NCI-H2171 (cell line): ENCODE results near the gene VSTM1.
A peak's percentile ranks its signal among the peaks of the same experiment; 100 is the strongest.
"Not testable (repeated sequence)": the region's sequence is repeated elsewhere in the genome, so short reads cannot be mapped to it uniquely, and the experiment has no call there.

ENCODE experiments used
- DNase-seq: peaks from one replicate; lab custom pipeline; 2025; lab: John Stamatoyannopoulos, UW

Gene VSTM1

GRCh38 chr19:54063350-54064116 lies at the start of gene VSTM1:
VSTM1 (minus strand) TSS chr19:54063897; CDS start chr19:54063777, 120 bp downstream.
- DNase-seq: no peak

GRCh38 chr19:54109651-54110050 lies 46.0 kb upstream of the VSTM1 start:
- DNase-seq: no peak

DNA sequence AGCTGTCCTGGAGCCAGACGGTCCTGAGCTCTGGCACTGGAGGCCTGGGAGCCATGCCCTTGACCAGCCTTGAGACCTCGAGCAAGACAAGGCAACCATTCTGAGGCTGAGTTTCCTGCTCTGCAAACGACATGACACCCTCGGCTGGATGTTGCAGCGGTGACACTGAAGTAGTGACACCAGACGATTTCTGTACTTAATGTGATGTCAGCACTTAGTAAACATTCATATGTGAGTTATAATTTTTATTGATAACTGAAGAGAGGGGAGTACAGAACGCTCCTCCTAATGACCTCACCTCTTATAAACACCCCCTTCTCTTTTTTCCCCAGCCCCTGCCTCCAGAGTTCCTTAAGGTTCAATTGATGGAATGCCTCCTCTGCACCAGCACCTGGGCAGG lies 44.8 kb upstream of the VSTM1 start:
- no peak for DNase-seq

DNA sequence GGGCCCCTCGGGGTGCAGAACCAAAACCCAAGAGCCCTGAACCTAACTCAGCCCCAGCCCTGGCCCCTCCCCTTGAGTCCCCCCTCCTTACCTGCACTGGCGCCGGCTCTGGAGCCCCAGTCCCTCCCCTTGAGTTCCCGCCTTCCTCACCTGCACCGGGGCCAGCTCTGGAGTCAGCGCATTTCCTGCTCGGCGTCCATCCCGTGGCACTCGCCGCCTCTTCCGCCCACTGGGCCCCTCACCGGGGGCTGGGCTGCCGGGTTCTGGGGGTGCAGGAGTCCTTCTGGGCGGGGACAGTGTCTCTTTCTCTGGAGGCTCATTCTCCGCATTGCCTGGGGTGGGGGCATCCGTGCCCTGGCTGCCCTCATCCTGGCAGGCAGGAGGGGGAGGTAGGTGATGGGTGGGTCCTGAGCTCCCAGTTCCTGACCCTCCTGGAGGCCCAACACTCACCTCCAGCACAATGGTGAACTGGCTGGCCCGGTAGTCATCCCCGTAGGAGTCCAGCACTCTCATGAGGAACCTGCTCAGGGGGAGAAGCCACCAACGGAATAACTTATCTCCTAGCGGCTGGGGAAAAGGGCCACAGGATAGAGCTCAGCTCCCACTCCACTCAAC lies 44.3 kb upstream of the VSTM1 start:
- DNase-seq: no peak

- no peak for DNase-seq
These were observed 43.0 kb upstream of the VSTM1 start for GRCh38 chr19:54106716-54107115.

- no peak for DNase-seq
These were observed 42.1 kb upstream of the VSTM1 start for GRCh38 chr19:54105796-54106195.

GRCh38 chr19:54104998-54105715 lies 41.5 kb upstream of the VSTM1 start:
- no peak for DNase-seq

DNA sequence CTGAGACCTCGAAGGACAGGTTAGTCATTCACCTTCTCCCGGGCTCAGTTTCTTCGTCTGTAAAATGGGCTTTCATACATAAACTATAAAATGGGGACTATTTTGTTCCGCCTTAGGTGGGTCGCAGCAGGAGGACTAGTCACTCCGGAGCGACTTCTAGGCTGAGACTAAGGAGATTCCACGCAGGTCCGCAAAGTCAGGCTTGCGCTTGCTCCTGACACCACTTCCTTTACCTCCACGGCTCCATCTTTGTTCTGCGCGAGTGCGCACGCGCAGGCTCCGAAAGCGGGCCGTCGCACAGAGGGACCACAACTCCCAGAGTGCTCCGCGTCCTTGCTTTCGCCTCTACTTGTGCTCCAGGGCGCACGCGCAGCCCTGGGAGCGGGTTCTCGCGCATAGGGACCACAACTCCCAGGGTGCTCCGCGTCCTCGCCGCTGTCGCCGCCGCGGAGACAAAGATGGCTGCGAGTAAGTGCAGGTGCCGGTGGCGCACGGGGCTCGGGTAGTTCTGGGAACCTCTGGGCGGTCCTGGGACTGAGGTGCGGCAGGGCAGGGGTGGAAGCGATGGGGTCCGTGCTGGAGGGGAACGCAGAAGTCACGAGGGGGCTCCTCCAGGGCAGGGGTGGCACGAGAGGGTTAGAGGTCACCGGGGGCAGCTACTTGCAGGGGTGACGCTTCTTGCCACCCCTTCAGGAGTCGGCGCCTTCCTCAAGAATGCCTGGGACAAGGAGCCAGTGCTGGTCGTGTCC lies 38.9 kb upstream of the VSTM1 start, which contains the start of gene NDUFA3:
Gene NDUFA3 (plus strand): TSS at position 435 of the 749 bp plus-strand sequence. CDS start 24 bp downstream, at position 459.
- DNase-seq: peak; percentile 96

DNA sequence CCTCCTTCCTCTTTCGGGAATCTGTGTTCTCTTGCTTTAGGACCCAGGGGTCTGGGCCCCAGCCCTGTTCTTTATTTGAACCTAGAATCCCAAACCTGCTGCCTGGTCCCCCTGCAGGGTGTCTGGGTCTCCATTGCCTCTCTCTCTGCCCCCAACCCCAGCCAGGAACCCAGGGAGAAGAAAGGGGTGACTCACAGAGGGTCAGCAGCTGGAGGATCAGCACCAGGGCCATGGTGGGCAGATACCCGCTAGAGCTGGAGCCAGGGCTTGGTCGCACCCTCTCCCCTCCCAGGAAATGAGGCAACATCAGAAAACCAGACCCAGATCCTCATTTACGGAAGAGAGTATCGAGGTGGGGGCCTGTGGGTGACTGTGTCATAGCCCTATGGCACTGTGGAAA lies 36.9 kb upstream of the VSTM1 start, which contains the start of gene OSCAR:
Gene OSCAR (minus strand): TSS at position 243 of the 400 bp plus-strand sequence. CDS start 11 bp downstream, at position 232.
- no peak for DNase-seq

GRCh38 chr19:54099903-54100255 lies 36.2 kb upstream of the VSTM1 start:
- not testable (repeated sequence) for DNase-seq

DNA sequence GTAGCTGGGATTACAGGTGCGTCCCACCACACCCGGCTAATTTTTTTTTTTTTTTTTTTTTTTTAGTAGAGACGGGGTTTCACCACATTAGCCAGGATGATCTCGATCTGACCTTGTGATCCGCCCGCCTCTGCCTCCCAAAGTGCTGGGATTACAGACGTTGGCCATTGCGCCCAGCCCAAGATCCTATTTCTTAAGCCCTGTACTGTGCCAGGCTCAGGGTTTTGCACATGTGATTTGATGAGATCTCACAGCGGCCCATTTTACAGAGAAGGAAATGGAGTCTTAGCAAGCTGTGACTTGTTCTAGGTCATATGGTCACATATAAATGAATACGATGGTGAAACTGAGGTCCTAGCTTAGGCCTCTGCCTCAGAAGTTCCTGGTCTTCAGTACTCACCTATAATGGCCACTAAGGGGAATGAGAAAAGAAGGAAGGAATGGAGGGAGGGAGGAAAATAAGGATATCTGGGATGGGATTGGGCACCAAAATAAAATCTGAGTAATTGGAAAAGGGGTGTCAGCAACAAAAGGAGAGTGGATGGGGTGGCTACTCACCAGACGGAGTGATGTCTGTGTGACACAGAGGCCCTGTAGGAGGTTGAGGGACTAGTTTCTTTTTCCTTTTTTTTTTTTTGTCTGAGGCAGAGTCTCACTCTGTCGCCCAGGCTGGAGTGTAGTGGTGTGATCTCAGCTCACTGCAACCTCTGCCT lies 35.6 kb upstream of the VSTM1 start:
- no peak for DNase-seq

- DNase-seq: no peak
These were observed 33.0 kb upstream of the VSTM1 start for GRCh38 chr19:54096617-54097106.

DNA sequence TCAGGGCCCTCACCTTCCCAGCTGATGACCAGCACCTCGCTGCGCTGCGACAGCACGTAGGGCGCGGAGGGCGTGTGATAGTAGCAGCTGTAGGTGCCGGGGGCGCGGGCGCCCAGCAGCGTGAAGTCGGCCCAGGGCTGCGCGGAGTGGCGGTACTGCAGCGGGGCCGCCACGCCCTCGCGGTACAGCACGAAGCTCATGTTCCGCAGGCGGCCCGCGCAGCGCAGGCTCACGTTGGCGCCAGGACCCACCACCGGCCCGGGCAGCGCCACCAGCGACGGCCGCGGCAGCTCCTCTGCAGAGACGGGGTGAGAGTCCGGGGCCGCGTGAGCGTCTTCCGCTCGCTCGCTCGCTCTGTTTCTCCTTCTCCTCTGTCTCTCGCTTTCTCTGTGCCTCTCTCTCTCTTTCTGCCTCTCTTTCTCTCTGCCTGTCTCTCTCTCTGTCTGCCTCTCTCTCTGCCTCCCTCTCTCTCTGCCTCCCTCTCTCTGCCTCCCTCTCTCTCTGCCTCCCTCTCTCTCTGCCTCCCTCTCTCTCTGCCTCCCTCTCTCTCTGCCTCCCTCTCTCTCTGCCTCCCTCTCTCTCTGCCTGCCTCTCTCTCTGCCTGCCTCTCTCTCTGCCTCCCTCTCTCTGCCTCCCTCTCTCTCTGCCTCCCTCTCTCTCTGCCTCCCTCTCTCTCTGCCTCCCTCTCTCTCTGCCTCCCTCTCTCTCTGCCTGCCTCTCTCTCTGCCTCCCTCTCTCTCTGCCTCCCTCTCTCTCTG lies 32.3 kb upstream of the VSTM1 start:
- DNase-seq: not testable (repeated sequence)

DNA sequence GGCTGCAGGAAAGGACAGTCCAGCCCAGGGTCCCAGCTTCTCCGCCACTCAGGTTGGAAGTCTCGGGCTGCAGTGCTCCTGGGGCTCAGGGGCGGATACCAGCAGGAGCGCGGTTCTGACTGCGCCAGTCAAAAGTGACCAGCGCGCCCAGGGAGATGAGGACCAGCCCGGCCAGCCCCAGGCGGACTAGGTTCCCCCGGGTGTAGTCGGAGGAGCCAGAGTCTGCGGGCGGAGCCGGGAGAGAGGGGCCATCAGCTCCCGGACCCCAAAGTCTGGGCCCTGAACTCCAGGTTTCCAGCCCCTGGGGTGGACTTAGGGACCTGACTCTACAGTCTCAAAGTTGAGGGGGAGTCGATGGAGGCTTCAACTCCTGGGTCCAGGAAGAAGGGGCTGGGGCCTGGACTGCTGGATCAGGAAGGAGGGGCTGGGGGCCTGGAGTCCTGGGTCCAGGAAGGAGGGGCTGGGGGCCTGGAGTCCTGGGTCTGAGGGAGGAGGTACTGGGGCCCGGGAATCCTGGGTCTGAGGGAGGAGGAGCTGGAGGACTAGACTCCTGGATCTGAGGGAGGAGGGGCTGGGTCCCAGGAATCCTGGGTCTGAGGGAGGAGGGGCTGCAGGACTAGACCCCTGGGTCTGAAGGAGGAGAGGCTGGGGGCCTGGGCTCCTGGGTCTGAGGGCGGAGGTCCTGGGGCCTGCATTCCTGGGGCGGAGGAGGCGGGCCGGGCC lies 31.6 kb upstream of the VSTM1 start:
- DNase-seq: no peak

GRCh38 chr19:54094426-54095000 lies 30.8 kb upstream of the VSTM1 start:
- no peak for DNase-seq

GRCh38 chr19:54084410-54084809 lies 20.7 kb upstream of the VSTM1 start:
- no peak for DNase-seq

- no peak for DNase-seq
These were observed 17.3 kb upstream of the VSTM1 start, which contains the start of gene TARM1 for GRCh38 chr19:54081032-54081431. TARM1 (minus strand) TSS chr19:54081365; CDS start chr19:54081340, 25 bp downstream.

- no peak for DNase-seq
These were observed 13.6 kb upstream of the VSTM1 start for GRCh38 chr19:54077334-54077733.

DNA sequence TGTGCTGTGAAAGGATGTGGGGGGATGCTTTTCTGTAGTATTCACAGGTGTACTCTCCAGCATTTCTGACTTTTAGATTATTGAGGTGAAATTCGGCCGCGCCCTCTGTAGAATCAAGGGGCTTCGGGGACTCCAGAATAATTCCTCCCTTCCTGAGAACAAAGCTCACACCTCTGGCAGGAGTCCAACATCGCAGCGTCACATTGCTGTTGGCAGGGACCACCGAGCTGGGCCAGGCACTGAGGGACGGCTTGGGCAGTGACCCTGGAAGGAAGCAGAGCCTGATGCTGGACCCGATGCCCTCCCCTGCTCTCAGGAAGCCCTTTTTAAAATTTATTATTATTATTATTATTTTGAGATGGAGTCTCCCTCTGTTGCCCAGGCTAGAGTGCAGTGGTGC lies 11.2 kb upstream of the VSTM1 start:
- DNase-seq: no peak
